Measurements from ENCODE around the gene TRAF7. TPM values are rescaled to one million over a fixed set of nuclear protein-coding genes. Genes with fewer than 3 reads are reported as not detected.

TRAF7 gene
- total RNA-seq, 1 donor: 56.1 TPM

DNA sequence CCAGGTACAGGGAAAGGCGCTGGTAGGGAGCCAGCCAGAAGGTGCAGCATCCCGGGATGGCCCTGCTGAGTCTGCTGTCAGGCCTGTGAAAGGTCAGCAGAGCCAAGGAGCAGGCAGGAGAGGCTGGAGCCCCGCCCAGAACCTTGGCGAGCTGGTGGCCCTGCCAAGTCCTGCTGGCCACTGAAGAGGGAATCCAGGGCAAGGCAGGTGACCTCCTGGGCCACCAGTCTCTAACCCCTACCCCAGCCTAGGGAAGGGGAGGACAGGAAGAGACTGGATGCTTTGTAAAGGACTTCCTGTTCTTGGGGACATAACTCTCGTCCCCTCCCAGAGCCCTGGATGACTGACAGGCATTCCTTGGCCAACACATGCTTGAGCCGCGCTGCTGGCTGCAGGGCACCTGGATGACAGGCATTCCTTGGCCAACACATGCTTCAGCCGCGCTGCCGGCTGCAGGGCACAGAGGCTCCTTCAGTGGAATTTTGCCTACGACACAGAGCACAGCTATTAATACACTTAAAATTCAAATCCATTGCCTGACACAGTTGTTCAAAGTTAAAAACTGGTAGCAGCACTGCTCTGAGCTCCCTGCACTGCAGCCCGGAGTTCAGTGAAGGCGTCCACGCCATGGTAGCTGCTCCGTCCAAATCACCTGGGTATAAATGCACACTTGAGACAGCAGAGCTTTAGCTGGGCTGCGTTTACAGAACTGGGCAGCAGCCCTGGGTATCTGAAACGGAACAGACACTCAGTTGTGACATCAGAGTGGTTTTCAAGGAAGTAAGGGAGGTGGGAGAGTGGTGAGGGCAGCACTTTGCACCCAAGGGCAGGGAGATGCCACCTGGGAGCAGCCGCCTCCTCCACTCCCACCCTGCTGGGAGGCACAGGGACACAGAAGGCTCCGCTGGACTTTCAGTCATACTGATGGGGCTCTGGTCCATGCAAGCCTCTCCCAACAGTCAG lies 57.1 kb downstream of the TRAF7 start:
- peaks cover 33% of the 10 kb centered on the region for H3K79me2 ChIP-seq (ENCODE audit: insufficient read depth, low read length)
- no peak overlapping the region for H2AFZ ChIP-seq (ENCODE audit: low read length)
- peaks cover 17% of the 10 kb centered on the region for H3K4me1 ChIP-seq (ENCODE audit: insufficient read depth, low read length)
- peaks cover 12% of the 10 kb centered on the region for H3K36me3 ChIP-seq (ENCODE audit: insufficient read depth, low read length)
- TF ChIP-seq, protein P1, sequence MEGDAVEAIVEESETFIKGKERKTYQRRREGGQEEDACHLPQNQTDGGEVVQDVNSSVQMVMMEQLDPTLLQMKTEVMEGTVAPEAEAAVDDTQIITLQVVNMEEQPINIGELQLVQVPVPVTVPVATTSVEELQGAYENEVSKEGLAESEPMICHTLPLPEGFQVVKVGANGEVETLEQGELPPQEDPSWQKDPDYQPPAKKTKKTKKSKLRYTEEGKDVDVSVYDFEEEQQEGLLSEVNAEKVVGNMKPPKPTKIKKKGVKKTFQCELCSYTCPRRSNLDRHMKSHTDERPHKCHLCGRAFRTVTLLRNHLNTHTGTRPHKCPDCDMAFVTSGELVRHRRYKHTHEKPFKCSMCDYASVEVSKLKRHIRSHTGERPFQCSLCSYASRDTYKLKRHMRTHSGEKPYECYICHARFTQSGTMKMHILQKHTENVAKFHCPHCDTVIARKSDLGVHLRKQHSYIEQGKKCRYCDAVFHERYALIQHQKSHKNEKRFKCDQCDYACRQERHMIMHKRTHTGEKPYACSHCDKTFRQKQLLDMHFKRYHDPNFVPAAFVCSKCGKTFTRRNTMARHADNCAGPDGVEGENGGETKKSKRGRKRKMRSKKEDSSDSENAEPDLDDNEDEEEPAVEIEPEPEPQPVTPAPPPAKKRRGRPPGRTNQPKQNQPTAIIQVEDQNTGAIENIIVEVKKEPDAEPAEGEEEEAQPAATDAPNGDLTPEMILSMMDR (IDR thresholded peaks at IDR 0.05; ENCODE audit: extremely low read depth, low read depth, low read length): no peak
- DNase-seq (ENCODE audit: insufficient read length, low spot score, missing footprints): peak; percentile 94
- no peaks in the 10 kb centered on the region for H4K20me1 ChIP-seq (ENCODE audit: insufficient read depth, low read length)
- H3K9me3 ChIP-seq (ENCODE audit: low read depth, low read length): no peaks in the 10 kb centered on the region
- no peak overlapping the region for H3K27ac ChIP-seq (ENCODE audit: low read depth, low read length)
- peak overlapping the region; percentile 80 for H3K4me3 ChIP-seq (ENCODE audit: insufficient read depth, low read length)
- no peaks in the 10 kb centered on the region for H3K27me3 ChIP-seq (ENCODE audit: insufficient read depth, low read length)
- peak overlapping the region; percentile 75 for H3K4me2 ChIP-seq (ENCODE audit: insufficient read depth, low read length)

DNA sequence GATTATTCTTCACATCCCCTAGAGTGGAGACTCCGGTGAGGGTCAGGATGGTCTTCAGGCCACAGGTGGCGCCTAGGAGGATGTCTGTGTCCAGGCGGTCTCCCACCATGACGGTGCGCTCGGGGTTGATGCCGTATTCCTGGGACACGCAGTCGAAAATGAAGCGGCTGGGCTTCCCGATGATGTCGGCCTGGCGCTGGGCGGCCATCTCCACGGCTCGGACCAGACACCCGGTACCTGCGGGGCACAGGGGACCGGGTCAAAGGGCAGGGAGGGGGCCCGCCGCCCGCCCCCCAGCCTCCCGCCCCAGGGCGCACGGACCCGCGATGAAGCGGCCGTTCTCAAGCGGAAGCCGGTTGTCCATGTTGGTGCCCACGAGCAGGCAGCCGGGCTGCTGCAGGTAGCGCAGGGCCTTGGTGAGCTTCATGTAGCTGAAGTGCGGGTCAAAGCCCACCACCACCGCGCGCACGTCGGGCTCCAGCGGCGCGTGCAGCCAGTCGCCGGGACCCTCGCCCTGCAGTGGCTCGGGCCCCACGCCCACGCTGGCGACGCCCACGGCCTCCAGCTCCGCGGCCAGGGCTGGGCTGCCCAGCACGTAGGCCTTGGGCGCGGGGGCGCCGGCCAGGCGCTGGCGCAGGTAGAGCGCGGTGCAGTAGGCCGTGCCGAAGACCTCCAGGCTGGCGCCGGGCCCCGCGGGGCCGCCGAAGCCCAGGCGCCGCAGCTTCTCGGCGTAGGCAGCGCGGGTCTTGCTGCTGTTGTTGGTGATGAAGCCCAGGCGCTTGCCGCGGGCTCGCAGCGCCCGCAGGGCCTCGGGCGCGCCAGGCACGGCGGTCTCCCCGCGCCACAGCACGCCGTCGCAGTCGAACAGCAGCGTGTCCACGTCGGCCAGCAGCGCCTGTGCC lies 58.5 kb downstream of the TRAF7 start:
- Histone ChIP-seq H3K4me1 (ENCODE audit: insufficient read depth, low read length) (peaks cover 17% of the 10 kb centered on the region), H3K27ac (ENCODE audit: low read depth, low read length) (peak overlapping the region; percentile 53), H3K4me3 (ENCODE audit: insufficient read depth, low read length) (peak overlapping the region; percentile 80), H3K79me2 (ENCODE audit: insufficient read depth, low read length) (peaks cover 28% of the 10 kb centered on the region), H3K36me3 (ENCODE audit: insufficient read depth, low read length) (peaks cover 5% of the 10 kb centered on the region), H3K9me3 (ENCODE audit: low read depth, low read length) (no peaks in the 10 kb centered on the region), H2AFZ (ENCODE audit: low read length) (peak overlapping the region; percentile 65), H3K27me3 (ENCODE audit: insufficient read depth, low read length) (no peaks in the 10 kb centered on the region), H3K4me2 (ENCODE audit: insufficient read depth, low read length) (peak overlapping the region; percentile 75), H4K20me1 (ENCODE audit: insufficient read depth, low read length) (no peaks in the 10 kb centered on the region)
- TF ChIP-seq, protein P1 (IDR thresholded peaks at IDR 0.05; ENCODE audit: extremely low read depth, low read depth, low read length): no peak
- peak; percentile 92 for DNase-seq (ENCODE audit: insufficient read length, low spot score, missing footprints)

DNA sequence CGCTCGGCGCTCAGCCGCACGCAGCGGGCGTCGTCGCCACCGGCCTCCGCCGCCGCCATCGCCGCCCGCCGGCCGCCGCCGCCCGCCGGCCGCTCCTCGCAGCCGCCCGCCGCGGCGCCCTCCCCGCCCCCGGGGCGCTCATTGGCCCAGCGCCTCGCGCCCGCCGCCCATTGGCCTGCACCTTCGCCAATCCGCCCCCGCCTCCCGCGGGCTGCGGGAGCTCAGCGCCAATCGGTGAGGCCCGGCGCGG lies 59.1 kb downstream of the TRAF7 start, which contains the start of gene PGP:
TSS of gene PGP (minus strand) at position 122 of the 250 bp plus-strand sequence. CDS start at position 59, 63 bp downstream.
- TF ChIP-seq, protein P1 (IDR thresholded peaks at IDR 0.05; ENCODE audit: extremely low read depth, low read depth, low read length): no peak

More for the DNA sequence above, 59.1 kb downstream of the TRAF7 start, which contains the start of gene PGP:
- Histone ChIP-seq H3K27me3 (ENCODE audit: insufficient read depth, low read length) (no peaks in the 10 kb centered on the region), H3K27ac (ENCODE audit: low read depth, low read length) (peak within 1 kb of the TSS; percentile 88), H3K4me1 (ENCODE audit: insufficient read depth, low read length) (peaks cover 17% of the 10 kb centered on the region), H3K9me3 (ENCODE audit: low read depth, low read length) (no peaks in the 10 kb centered on the region), H3K4me2 (ENCODE audit: insufficient read depth, low read length) (peak within 1 kb of the TSS; percentile 100), H4K20me1 (ENCODE audit: insufficient read depth, low read length) (no peaks in the 10 kb centered on the region), H2AFZ (ENCODE audit: low read length) (peak within 1 kb of the TSS; percentile 95), H3K4me3 (ENCODE audit: insufficient read depth, low read length) (peak within 1 kb of the TSS; percentile 81), H3K36me3 (ENCODE audit: insufficient read depth, low read length) (peaks cover 4% of the 10 kb centered on the region), H3K79me2 (ENCODE audit: insufficient read depth, low read length) (peaks cover 28% of the 10 kb centered on the region)
- no peak for DNase-seq (ENCODE audit: insufficient read length, low spot score, missing footprints)

Measured in osteoblast (primary cell).